NCI-H460 (cell line): ENCODE measurements around the gene DCANP1. TPM values are rescaled to one million over a fixed set of nuclear protein-coding genes. Genes with fewer than 3 reads are reported as not detected.

Experiments
- DNase-seq: peaks from one replicate; pipeline ENCODE4 v3.0.0-alpha.2; 2016; ENCODE audit warnings: low read depth; ENCODE audit errors: extremely low read depth
- total RNA-seq: library from RNA; depleted of rRNA; stranded (reverse); fragments of >200 nt; shearing (Covaris generic); gene quantifications from 2 replicates; pipeline ENCODE4 v1.2.3, GENCODE V29; 2014

The DCANP1 gene
- total RNA-seq, 1 experiment from 2014 or later = not detected

- no peak for DNase-seq
These were observed 3.8 kb downstream of the DCANP1 start for GRCh38 chr5:135443161-135443960.

GRCh38 chr5:135442431-135443160, 4.6 kb downstream of the DCANP1 start:
- no peak for DNase-seq

GRCh38 chr5:135441919-135442318, 5.2 kb downstream of the DCANP1 start:
- DNase-seq = no peak

GRCh38 chr5:135441350-135441831, 5.8 kb downstream of the DCANP1 start:
- DNase-seq = no peak

- no peak for DNase-seq
These were observed 6.2 kb downstream of the DCANP1 start for GRCh38 chr5:135440916-135441315.

- DNase-seq = no peak
These were observed 7.6 kb downstream of the DCANP1 start for GRCh38 chr5:135439231-135440205.

- DNase-seq = no peak
These were observed 8.4 kb downstream of the DCANP1 start for GRCh38 chr5:135438636-135439221.

GRCh38 chr5:135437796-135438560, 9.2 kb downstream of the DCANP1 start:
- no peak for DNase-seq

- no peak for DNase-seq
These were observed 9.7 kb downstream of the DCANP1 start for GRCh38 chr5:135437422-135437795.

GRCh38 chr5:135436951-135437418, 10.2 kb downstream of the DCANP1 start:
- DNase-seq = no peak

- no peak for DNase-seq
These were observed 11.4 kb downstream of the DCANP1 start for GRCh38 chr5:135435467-135436330.

GRCh38 chr5:135434591-135435466, 12.3 kb downstream of the DCANP1 start:
- DNase-seq = no peak

GRCh38 chr5:135433681-135434426, 13.3 kb downstream of the DCANP1 start:
- DNase-seq = no peak

- DNase-seq = no peak
These were observed 15.0 kb downstream of the DCANP1 start for GRCh38 chr5:135432113-135432512.

- no peak for DNase-seq
These were observed 17.1 kb downstream of the DCANP1 start for GRCh38 chr5:135430135-135430437.

- no peak for DNase-seq
These were observed 17.6 kb downstream of the DCANP1 start for GRCh38 chr5:135429301-135430134.
